Left ventricle myocardium inferior (tissue), 1 donor: ENCODE data around the gene GATAD2A. TPM values are rescaled to one million over a fixed set of nuclear protein-coding genes. Genes with fewer than 3 reads are reported as not detected.
A peak's percentile ranks its signal among the peaks of the same experiment; 100 is the strongest.

ENCODE experiments used
- DNase-seq: peaks from one replicate; pipeline ENCODE4 v3.0.0-alpha.2; 2020
- H3K27ac ChIP-seq: fragments of 200-600 bp; replicated peaks from 2 replicates; pipeline ENCODE4 v1.8.0; 2021
- H3K27me3 ChIP-seq: fragments of 200-600 bp; 2 replicates; pipeline ENCODE4 v1.8.0; 2021; ENCODE audit warnings: low read depth
- H3K36me3 ChIP-seq: fragments of 200-600 bp; 2 replicates; pipeline ENCODE4 v1.8.0; 2021
- H3K4me1 ChIP-seq: fragments of 200-600 bp; 2 replicates; pipeline ENCODE4 v1.8.0; 2021
- H3K4me3 ChIP-seq: fragments of 200-600 bp; 2 replicates; pipeline ENCODE4 v1.8.0; 2021; ENCODE audit warnings: mild to moderate bottlenecking, moderate library complexity
- H3K9me3 ChIP-seq: fragments of 200-600 bp; replicated peaks from 2 replicates; pipeline ENCODE4 v1.8.0; 2021
- CTCF ChIP-seq: fragments of 200-600 bp; IDR thresholded peaks from 2 replicates; pipeline ENCODE4 v1.8.0; 2021; ENCODE audit warnings: antibody characterized with exemption, mild to moderate bottlenecking, borderline replicate concordance
- intact Hi-C: fragments of 100-400 bp; cut with micrococcal nuclease; formaldehyde crosslinking; loops from one replicate; pipeline ENCODE4 v1.11.0; 2022
- long read RNA-seq: library from polyadenylated mRNA; unstranded; transcript quantifications from one replicate; pipeline ENCODE4 v2.0.0, GENCODE V29; 2021
- total RNA-seq: library from RNA; stranded (reverse); fragmentation: NEBNext Ultra II Directional; extraction: Animal tissue kit (Norgen Biotek cat#: 25700); gene quantifications from one replicate; pipeline ENCODE4 v1.2.1, GENCODE V29; 2021
- donor health status: DM: no; HTN: yes; CAD: no; lungs with severe emphysema.

GATAD2A gene, protein sequence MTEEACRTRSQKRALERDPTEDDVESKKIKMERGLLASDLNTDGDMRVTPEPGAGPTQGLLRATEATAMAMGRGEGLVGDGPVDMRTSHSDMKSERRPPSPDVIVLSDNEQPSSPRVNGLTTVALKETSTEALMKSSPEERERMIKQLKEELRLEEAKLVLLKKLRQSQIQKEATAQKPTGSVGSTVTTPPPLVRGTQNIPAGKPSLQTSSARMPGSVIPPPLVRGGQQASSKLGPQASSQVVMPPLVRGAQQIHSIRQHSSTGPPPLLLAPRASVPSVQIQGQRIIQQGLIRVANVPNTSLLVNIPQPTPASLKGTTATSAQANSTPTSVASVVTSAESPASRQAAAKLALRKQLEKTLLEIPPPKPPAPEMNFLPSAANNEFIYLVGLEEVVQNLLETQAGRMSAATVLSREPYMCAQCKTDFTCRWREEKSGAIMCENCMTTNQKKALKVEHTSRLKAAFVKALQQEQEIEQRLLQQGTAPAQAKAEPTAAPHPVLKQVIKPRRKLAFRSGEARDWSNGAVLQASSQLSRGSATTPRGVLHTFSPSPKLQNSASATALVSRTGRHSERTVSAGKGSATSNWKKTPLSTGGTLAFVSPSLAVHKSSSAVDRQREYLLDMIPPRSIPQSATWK
- 24.1 TPM for total RNA-seq
- long read RNA-seq, partial matches to known transcripts: 4 of 11 reads
- long read RNA-seq, other reads (novel, unspliced or antisense): 7 of 11 reads

GRCh38 chr19:19404879-19405860 lies at the start of gene GATAD2A:
GATAD2A (plus strand) TSS chr19:19405675; CDS start chr19:19465346, 59,671 bp downstream.
- peak within 1 kb of the TSS; percentile 95 for H3K4me3 ChIP-seq
- no peaks in the 10 kb centered on the region for H3K27me3 ChIP-seq
- no peaks in the 10 kb centered on the region for H3K36me3 ChIP-seq
- TF ChIP-seq CTCF: peak; percentile 56
- peaks cover 63% of the 10 kb centered on the region for H3K4me1 ChIP-seq
- intact Hi-C loops: no loop called here
- H3K9me3 ChIP-seq: no peaks in the 10 kb centered on the region
- DNase-seq: peak; percentile 93
- H3K27ac ChIP-seq: peak within 1 kb of the TSS; percentile 92

DNA sequence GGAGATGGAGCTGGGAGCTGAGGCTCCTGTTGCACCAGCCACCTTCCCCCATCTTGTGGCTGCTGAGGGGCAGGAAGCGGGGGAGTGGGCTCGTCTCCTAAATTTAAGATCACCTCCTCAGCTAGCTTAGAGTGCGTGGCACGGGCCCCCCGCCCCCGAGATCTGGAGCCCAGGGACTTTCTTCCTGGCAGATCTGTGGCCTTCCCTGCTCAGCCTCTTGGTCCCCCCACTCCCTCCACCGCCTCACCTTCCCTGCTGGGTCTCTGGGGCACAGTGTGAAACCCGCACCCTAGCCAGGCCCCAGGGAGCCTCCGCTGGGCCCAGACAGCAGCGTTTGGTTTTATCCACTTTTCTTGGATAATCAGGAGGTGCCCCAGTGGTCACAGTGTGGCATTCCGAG lies 49.0 kb upstream of the GATAD2A start:
- Histone ChIP-seq H3K27me3 (no peaks in the 10 kb centered on the region), H3K27ac (no peak overlapping the region), H3K4me3 (no peak overlapping the region), H3K4me1 (peaks cover 15% of the 10 kb centered on the region), H3K9me3 (no peaks in the 10 kb centered on the region), H3K36me3 (peaks cover 63% of the 10 kb centered on the region)
- TF ChIP-seq CTCF: no peak
- intact Hi-C loops: no loop called here
- DNase-seq: no peak

DNA sequence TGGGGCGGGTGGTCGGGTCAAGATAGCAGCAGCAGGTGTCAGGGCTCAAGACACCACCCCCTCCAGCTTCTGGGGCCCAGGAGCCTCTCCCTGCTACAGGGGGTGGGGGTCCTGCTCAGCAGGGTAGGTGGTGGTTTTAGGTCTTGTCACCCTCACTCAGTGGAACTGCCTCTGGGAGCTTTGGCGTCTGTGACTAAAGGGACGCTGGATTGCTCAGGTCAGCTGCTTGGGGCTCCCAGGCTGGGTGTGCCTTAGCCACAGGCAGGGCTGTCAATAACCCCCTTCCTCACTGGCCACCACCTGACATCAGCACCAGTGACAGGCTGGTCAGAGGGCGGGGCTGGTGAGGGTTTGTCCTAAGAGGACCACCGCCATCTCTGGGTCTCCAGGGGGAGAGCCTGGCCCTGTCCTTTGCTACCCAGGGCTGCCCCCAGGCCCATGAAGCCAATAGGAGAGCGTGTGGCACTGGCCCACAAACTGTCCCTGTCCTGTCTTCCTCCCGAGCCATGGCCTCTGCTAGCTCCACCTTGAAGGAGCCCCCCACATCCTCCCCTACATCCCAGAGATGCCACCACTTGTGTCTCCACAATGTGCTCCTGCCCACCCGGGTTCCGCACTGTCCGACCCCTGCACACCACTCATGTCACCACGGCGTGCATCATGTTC lies 48.4 kb upstream of the GATAD2A start:
- Histone ChIP-seq H3K36me3 (peaks cover 57% of the 10 kb centered on the region), H3K9me3 (no peaks in the 10 kb centered on the region), H3K4me3 (no peak overlapping the region), H3K27ac (no peak overlapping the region), H3K4me1 (peaks cover 16% of the 10 kb centered on the region), H3K27me3 (no peaks in the 10 kb centered on the region)
- TF ChIP-seq CTCF: no peak
- intact Hi-C loops: no loop called here
- no peak for DNase-seq

DNA sequence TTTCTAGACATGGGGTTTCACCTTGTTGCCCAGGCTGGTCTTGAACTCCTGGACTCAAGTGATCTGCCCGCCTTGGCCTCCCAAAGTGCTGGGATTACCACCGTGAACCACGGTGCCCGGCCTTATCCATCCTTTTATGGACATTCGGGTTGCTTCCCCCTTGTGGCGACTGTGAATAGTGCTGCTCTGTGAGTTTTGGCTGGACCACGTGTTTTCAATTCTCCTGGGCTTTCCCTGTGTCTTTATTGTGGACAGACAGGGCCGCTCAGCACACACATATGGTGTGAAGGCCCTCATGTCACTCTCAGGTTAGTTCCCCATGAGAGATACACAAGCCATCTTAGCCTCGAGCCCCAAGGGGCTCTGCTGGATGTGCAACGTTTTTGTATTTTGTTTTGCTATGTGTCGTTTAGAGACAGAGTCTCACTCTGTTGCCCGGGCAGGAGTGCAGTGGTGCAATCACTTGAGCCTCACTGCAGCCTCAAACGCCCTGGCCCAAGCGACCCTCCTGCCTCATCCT lies 44.3 kb upstream of the GATAD2A start:
- Histone ChIP-seq H3K27ac (peak overlapping the region; percentile 44), H3K36me3 (peaks cover 16% of the 10 kb centered on the region), H3K4me1 (peaks cover 24% of the 10 kb centered on the region), H3K4me3 (no peak overlapping the region), H3K9me3 (no peaks in the 10 kb centered on the region), H3K27me3 (no peaks in the 10 kb centered on the region)
- peak; percentile 90 for TF ChIP-seq CTCF
- intact Hi-C loops: loop anchor here (5.0 kb wide), 1 partner anchor 131 kb away; no protein-coding TSS in a partner anchor
- DNase-seq: peak; percentile 78
